OCI-LY1 (cell line): Measurements from ENCODE around the gene AIRE.

Experiments used
- H2AFZ ChIP-seq: fragments of 200-600 bp; sonication (generic), shearing (Covaris generic); 2 replicates; pipeline ENCODE4 v1.6.0; 2014; ENCODE audit warnings: antibody characterized with exemption, mild to moderate bottlenecking, low read length
- H3F3A ChIP-seq: fragments of 200-600 bp; sonication (generic), shearing (Covaris generic); 2 replicates; pipeline ENCODE4 v1.6.0; 2014; ENCODE audit warnings: mild to moderate bottlenecking, antibody characterized with exemption, low read length, moderate library complexity; ENCODE audit not compliant: insufficient read depth
- H3K27ac ChIP-seq: fragments of 200-600 bp; sonication (generic); 2 replicates; pipeline ENCODE4 v1.5.1; 2014; ENCODE audit warnings: low read length, mixed run types, mild to moderate bottlenecking, low read depth; ENCODE audit not compliant: poor library complexity, severe bottlenecking
- H3K27me3 ChIP-seq: fragments of 200-600 bp; sonication (generic); 2 replicates; pipeline ENCODE4 v1.6.0; 2014; ENCODE audit warnings: antibody characterized with exemption, mild to moderate bottlenecking, low read length, moderate library complexity; ENCODE audit not compliant: insufficient read depth
- H3K36me3 ChIP-seq: fragments of 200-600 bp; sonication (generic); 2 replicates; pipeline ENCODE4 v1.6.1; 2014; ENCODE audit warnings: mild to moderate bottlenecking, antibody characterized with exemption, low read length, moderate library complexity, mixed read lengths; ENCODE audit not compliant: insufficient read depth
- H3K4me1 ChIP-seq: fragments of 200-600 bp; sonication (generic); 2 replicates; pipeline ENCODE4 v1.5.1; 2014; ENCODE audit warnings: mild to moderate bottlenecking, low read length, moderate library complexity; ENCODE audit not compliant: insufficient read depth, severe bottlenecking
- H3K4me2 ChIP-seq: fragments of 200-600 bp; sonication (generic), shearing (Covaris generic); 2 replicates; pipeline ENCODE4 v1.6.1; 2014; ENCODE audit warnings: low read length
- H3K4me3 ChIP-seq: fragments of 200-600 bp; sonication (generic); 2 replicates; pipeline ENCODE4 v1.5.1; 2014; ENCODE audit warnings: low read length, low read depth, mild to moderate bottlenecking, mixed read lengths; ENCODE audit not compliant: poor library complexity, severe bottlenecking
- H3K79me2 ChIP-seq: fragments of 200-600 bp; shearing (Covaris generic); 2 replicates; pipeline ENCODE4 v1.6.1; 2016; ENCODE audit warnings: mixed run types, low read length, mixed read lengths; ENCODE audit not compliant: insufficient read depth
- H3K9ac ChIP-seq: fragments of 200-600 bp; sonication (generic), shearing (Covaris generic); 2 replicates; pipeline ENCODE4 v1.6.1; 2014; ENCODE audit warnings: mild to moderate bottlenecking, low read length, mixed read lengths
- H3K9me2 ChIP-seq: fragments of 200-600 bp; sonication (generic), shearing (Covaris generic); 2 replicates; pipeline ENCODE4 v1.6.1; 2014; ENCODE audit warnings: low read depth, mild to moderate bottlenecking, low read length, mixed read lengths
- H3K9me3 ChIP-seq: fragments of 200-600 bp; shearing (Covaris generic); 2 replicates; pipeline ENCODE4 v1.6.1; 2014; ENCODE audit warnings: low read length, mixed read lengths
- H4K20me1 ChIP-seq: fragments of 200-600 bp; sonication (generic), shearing (Covaris generic); 2 replicates; pipeline ENCODE4 v1.6.0; 2016; ENCODE audit warnings: mild to moderate bottlenecking, low read length; ENCODE audit not compliant: insufficient read depth
- EZH2 ChIP-seq: fragments of 200-600 bp; sonication (generic), shearing (Covaris generic); IDR thresholded peaks from 2 replicates; pipeline ENCODE4 v1.8.0; 2017; ENCODE audit warnings: borderline replicate concordance, mixed run types, mild to moderate bottlenecking, antibody characterized with exemption, low read length, moderate library complexity, mixed read lengths
- TF ChIP-seq, protein P1 (sequence below): fragments of 200-600 bp; sonication (generic), shearing (Covaris generic); IDR thresholded peaks from 2 replicates; pipeline ENCODE4 v1.5.1; 2017; ENCODE audit warnings: mild to moderate bottlenecking, antibody characterized with exemption, low read length, moderate library complexity, mixed read lengths

AIRE gene

GRCh38 chr21:44312716-44313115 is 27.0 kb downstream of the AIRE start:
- Histone ChIP-seq H3F3A (no peaks in the 10 kb centered on the region), H3K79me2 (no peaks in the 10 kb centered on the region)
- TF ChIP-seq, protein P1, sequence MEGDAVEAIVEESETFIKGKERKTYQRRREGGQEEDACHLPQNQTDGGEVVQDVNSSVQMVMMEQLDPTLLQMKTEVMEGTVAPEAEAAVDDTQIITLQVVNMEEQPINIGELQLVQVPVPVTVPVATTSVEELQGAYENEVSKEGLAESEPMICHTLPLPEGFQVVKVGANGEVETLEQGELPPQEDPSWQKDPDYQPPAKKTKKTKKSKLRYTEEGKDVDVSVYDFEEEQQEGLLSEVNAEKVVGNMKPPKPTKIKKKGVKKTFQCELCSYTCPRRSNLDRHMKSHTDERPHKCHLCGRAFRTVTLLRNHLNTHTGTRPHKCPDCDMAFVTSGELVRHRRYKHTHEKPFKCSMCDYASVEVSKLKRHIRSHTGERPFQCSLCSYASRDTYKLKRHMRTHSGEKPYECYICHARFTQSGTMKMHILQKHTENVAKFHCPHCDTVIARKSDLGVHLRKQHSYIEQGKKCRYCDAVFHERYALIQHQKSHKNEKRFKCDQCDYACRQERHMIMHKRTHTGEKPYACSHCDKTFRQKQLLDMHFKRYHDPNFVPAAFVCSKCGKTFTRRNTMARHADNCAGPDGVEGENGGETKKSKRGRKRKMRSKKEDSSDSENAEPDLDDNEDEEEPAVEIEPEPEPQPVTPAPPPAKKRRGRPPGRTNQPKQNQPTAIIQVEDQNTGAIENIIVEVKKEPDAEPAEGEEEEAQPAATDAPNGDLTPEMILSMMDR: no peak
- TF ChIP-seq EZH2: no peak

DNA sequence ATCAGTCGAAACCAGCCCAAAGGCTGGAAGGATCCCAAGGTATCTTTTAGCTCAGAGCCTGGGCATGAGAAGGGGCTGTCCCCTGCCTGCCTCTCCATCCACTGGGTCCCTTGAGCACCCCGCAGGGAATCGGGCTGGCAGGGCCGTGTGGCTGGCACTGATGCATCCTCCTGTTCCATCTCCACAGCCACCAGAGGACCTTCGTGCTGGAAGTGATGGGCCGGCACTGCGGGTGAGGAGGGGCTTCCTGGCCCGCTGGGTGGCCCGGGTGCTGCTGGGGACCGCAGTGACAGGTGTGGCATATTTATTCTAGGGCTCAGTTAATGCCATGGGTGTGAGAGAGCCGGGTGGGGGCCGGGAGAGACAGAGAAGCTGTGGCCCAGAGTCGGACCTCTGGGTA is 27.8 kb downstream of the AIRE start:
- no peak overlapping the region for H3K27ac ChIP-seq
- no peaks in the 10 kb centered on the region for H3K79me2 ChIP-seq
- no peaks in the 10 kb centered on the region for H3K9me3 ChIP-seq
- H3K4me2 ChIP-seq: no peak overlapping the region
- H3K4me1 ChIP-seq: no peaks in the 10 kb centered on the region
- H2AFZ ChIP-seq: no peak overlapping the region
- peaks cover 53% of the 10 kb centered on the region for H3K36me3 ChIP-seq
- H3K4me3 ChIP-seq: no peak overlapping the region
- no peaks in the 10 kb centered on the region for H3K9me2 ChIP-seq
- no peak for TF ChIP-seq EZH2
- TF ChIP-seq, protein P1: no peak
- no peaks in the 10 kb centered on the region for H4K20me1 ChIP-seq
- no peak overlapping the region for H3K9ac ChIP-seq
- H3F3A ChIP-seq: no peaks in the 10 kb centered on the region
- no peaks in the 10 kb centered on the region for H3K27me3 ChIP-seq

More at GRCh38 chr21:44312716-44313115, 27.0 kb downstream of the AIRE start:
- Histone ChIP-seq H2AFZ (no peak overlapping the region), H3K9me2 (no peaks in the 10 kb centered on the region), H3K36me3 (peaks cover 55% of the 10 kb centered on the region), H4K20me1 (no peaks in the 10 kb centered on the region), H3K9ac (no peak overlapping the region), H3K27me3 (no peaks in the 10 kb centered on the region), H3K4me3 (no peak overlapping the region), H3K27ac (no peak overlapping the region), H3K4me1 (no peaks in the 10 kb centered on the region), H3K9me3 (no peaks in the 10 kb centered on the region), H3K4me2 (no peak overlapping the region)

DNA sequence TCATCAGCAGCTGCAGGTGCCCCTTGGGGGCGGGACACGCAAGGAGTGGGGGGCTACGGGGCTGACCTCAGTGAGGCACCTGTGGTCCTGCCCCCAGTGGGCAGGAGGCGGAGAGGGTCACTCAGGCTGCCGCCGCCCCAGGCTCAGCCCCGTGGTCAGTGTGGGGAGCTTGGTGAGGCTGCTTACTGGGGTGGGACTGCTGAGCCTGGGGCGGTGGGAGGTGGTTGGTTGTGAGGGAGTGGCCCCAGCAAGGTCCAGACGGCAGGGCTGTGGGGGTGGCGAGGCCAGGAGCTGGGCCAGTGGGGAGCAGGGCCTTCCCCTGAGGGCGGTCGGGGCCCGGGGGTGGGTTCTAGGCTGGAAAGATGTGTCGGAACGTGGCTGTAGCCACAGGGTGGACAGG is 28.5 kb downstream of the AIRE start:
- H3K36me3 ChIP-seq: peaks cover 55% of the 10 kb centered on the region
- no peak overlapping the region for H3K27ac ChIP-seq
- H2AFZ ChIP-seq: no peak overlapping the region
- no peak overlapping the region for H3K4me3 ChIP-seq
- H3K4me2 ChIP-seq: no peak overlapping the region
- H3K4me1 ChIP-seq: no peaks in the 10 kb centered on the region
- no peaks in the 10 kb centered on the region for H4K20me1 ChIP-seq
- H3K9me3 ChIP-seq: no peaks in the 10 kb centered on the region
- H3F3A ChIP-seq: no peaks in the 10 kb centered on the region
- H3K9ac ChIP-seq: no peak overlapping the region
- H3K79me2 ChIP-seq: no peaks in the 10 kb centered on the region
- TF ChIP-seq, protein P1: no peak
- TF ChIP-seq EZH2: no peak
- no peaks in the 10 kb centered on the region for H3K27me3 ChIP-seq
- H3K9me2 ChIP-seq: no peaks in the 10 kb centered on the region
